ENCODE results near the gene LIPN.

DNA sequence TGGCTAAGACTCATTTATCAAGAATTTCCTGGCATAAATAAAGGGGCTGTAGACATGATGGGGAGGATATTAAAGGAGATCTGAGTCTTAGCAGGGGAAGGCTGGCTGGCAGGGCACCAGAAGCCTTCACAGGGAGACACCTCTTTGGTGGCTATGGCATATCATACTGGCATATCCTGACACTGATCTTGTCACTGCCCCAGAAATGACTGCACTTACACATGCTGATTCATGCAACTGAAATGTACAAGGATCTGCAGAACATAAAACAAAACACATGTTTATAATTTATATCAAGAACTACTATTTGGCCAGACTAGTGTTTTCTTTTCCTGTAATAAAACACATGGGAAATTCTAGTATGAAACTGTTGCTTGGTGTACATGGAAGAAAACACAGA, 5.5 kb upstream of the LIPN start:
- no peak for TF ChIP-seq POLR2A (IDR thresholded peaks at IDR 0.05; ENCODE audit: extremely low read depth, insufficient read length)
- TF ChIP-seq, protein P1, sequence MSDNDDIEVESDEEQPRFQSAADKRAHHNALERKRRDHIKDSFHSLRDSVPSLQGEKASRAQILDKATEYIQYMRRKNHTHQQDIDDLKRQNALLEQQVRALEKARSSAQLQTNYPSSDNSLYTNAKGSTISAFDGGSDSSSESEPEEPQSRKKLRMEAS (IDR thresholded peaks at IDR 0.05; ENCODE audit: low read depth, low read length), result no peak
- TF ChIP-seq, protein P2, sequence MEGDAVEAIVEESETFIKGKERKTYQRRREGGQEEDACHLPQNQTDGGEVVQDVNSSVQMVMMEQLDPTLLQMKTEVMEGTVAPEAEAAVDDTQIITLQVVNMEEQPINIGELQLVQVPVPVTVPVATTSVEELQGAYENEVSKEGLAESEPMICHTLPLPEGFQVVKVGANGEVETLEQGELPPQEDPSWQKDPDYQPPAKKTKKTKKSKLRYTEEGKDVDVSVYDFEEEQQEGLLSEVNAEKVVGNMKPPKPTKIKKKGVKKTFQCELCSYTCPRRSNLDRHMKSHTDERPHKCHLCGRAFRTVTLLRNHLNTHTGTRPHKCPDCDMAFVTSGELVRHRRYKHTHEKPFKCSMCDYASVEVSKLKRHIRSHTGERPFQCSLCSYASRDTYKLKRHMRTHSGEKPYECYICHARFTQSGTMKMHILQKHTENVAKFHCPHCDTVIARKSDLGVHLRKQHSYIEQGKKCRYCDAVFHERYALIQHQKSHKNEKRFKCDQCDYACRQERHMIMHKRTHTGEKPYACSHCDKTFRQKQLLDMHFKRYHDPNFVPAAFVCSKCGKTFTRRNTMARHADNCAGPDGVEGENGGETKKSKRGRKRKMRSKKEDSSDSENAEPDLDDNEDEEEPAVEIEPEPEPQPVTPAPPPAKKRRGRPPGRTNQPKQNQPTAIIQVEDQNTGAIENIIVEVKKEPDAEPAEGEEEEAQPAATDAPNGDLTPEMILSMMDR (IDR thresholded peaks at IDR 0.05; ENCODE audit: low read depth, low read length), result no peak
